ENCODE measurements around the gene CHAF1A. TPM values are rescaled to one million over a fixed set of nuclear protein-coding genes. Genes with fewer than 3 reads are reported as not detected.

Gene CHAF1A
- total and polyA plus RNA-seq, 2 experiments from 2014 or later: 113 to 125 TPM

DNA sequence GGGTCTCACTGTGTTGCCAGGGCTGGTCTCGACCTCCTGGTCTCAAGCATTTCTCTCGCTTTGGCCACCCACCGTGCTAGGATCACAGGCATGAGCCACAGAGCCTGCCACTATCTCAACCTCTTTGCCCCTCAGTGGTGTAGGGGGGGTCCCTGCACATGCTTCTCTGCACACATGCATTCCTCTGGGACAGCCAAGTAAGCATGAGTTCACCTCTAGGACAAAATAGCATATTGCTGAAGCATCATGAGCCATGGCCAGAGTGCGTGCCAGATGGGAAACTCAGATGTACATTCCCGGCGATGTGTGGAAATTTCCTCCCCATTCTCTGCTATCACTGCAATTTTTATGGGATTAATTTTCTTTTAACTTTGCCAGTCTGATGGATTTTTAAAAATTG, 23.1 kb downstream of the CHAF1A start:
- Mint-ChIP-seq H3K27me3 (ENCODE audit: insufficient read depth, low read depth, poor library complexity) (peaks cover 10% of the 10 kb centered on the region), H3K36me3 (ENCODE audit: low read depth) (peaks cover 85% of the 10 kb centered on the region), H3K4me1 (no peaks in the 10 kb centered on the region; the same call in 2 of the 3 replicates), H3K4me3 (no peak overlapping the region), H3K9me3 (no peaks in the 10 kb centered on the region), H3K27ac (no peak overlapping the region)
- no peak overlapping the region for H2AFZ ChIP-seq
- no peaks in the 10 kb centered on the region for H3K4me1 ChIP-seq (ENCODE audit: insufficient read depth)
- H4K20me1 ChIP-seq (replicated peaks; ENCODE audit: insufficient read depth): peaks cover 31% of the 10 kb centered on the region
- peaks cover 21% of the 10 kb centered on the region for H3K79me2 ChIP-seq (replicated peaks; ENCODE audit: insufficient read depth)
- H3K9me2 ChIP-seq (ENCODE audit: insufficient read depth): no peaks in the 10 kb centered on the region
- DNase-seq (ENCODE audit: low spot score) (no peak), ATAC-seq (no peak)
- TF ChIP-seq CREB1 (CRISPR knock-in tag; IDR thresholded peaks at IDR 0.05; ENCODE audit: low read depth) (no peak), STAT1 (IDR thresholded peaks at IDR 0.05; ENCODE audit: unreplicated experiment) (no peak), EZH2phosphoT487 (IDR thresholded peaks at IDR 0.05; ENCODE audit: unreplicated experiment) (no peak), ZNF114 (CRISPR knock-in tag; IDR thresholded peaks at IDR 0.05) (no peak), EZH2 (IDR thresholded peaks at IDR 0.05; ENCODE audit: low read depth, unreplicated experiment) (no peak), JUNB (IDR thresholded peaks at IDR 0.05; ENCODE audit: unreplicated experiment) (no peak)
- TF ChIP-seq, protein P1, sequence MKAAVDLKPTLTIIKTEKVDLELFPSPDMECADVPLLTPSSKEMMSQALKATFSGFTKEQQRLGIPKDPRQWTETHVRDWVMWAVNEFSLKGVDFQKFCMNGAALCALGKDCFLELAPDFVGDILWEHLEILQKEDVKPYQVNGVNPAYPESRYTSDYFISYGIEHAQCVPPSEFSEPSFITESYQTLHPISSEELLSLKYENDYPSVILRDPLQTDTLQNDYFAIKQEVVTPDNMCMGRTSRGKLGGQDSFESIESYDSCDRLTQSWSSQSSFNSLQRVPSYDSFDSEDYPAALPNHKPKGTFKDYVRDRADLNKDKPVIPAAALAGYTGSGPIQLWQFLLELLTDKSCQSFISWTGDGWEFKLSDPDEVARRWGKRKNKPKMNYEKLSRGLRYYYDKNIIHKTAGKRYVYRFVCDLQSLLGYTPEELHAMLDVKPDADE (IDR thresholded peaks at IDR 0.05): no peak
- no peak overlapping the region for H3K4me3 ChIP-seq
- H3K36me3 ChIP-seq (ENCODE audit: insufficient read depth): peaks cover 77% of the 10 kb centered on the region
- 0 out of 2 replicates have a peak overlapping the region, but pooled peaks have one; percentile 0 for H3K27ac ChIP-seq (ENCODE audit: low read depth)
- H3K27me3 ChIP-seq (ENCODE audit: insufficient read depth): no peaks in the 10 kb centered on the region
- peaks cover 20% of the 10 kb centered on the region for H3F3A ChIP-seq (replicated peaks; ENCODE audit: low read depth)
- H3K4me2 ChIP-seq: no peak overlapping the region

DNA sequence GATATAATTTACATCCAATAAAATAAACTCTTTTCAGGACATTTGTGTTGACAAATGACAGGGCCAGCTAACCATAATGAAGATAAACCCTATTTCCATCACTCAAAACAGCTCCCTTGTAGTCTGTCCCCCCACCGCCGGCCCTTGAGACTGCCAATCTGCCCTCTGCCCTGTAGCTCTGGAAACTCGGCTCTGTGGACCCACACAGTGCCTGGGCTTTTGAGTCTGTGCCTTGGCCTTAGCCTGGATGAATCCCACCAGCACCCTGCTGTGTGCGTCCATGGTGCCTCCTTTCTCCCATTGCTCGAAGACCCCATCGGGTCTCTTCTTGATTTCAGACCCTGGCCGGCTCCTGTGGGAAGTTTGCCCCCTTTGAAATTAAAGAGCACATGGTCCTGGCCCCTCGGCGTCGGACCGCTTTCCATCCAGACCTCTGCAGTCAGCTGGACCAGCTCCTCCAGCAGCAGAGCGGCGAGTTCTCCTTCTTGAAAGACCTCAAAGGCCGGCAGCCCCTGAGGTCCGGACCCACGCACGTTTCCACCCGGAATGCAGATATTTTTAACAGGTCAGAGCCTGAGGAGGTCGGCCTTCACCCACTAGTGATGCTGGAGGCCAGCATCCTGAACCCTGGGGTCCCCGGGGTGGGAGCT, 26.0 kb downstream of the CHAF1A start:
- Mint-ChIP-seq H3K4me3 (no peak overlapping the region), H3K27ac (no peak overlapping the region), H3K9me3 (no peaks in the 10 kb centered on the region), H3K27me3 (ENCODE audit: insufficient read depth, low read depth, poor library complexity) (peaks cover 9% of the 10 kb centered on the region), H3K36me3 (ENCODE audit: low read depth) (peaks cover 92% of the 10 kb centered on the region), H3K4me1 (no peaks in the 10 kb centered on the region; the same call in 2 of the 3 replicates)
- no peaks in the 10 kb centered on the region for H3K27me3 ChIP-seq (ENCODE audit: insufficient read depth)
- H3K27ac ChIP-seq (ENCODE audit: low read depth): peak overlapping the region; percentile 45; the same call in 1 of the 2 replicates
- no peak overlapping the region for H2AFZ ChIP-seq
- H4K20me1 ChIP-seq (replicated peaks; ENCODE audit: insufficient read depth): peaks cover 29% of the 10 kb centered on the region
- peaks cover 16% of the 10 kb centered on the region for H3F3A ChIP-seq (replicated peaks; ENCODE audit: low read depth)
- H3K4me3 ChIP-seq: no peak overlapping the region
- DNase-seq (ENCODE audit: low spot score) (no peak), ATAC-seq (no peak)
- no peaks in the 10 kb centered on the region for H3K9me2 ChIP-seq (ENCODE audit: insufficient read depth)
- no peak overlapping the region for H3K4me2 ChIP-seq
- H3K36me3 ChIP-seq (ENCODE audit: insufficient read depth): peaks cover 69% of the 10 kb centered on the region
- no peak for TF ChIP-seq ZNF331 (CRISPR knock-in tag; IDR thresholded peaks at IDR 0.05; ENCODE audit: low read depth)
- H3K79me2 ChIP-seq (replicated peaks; ENCODE audit: insufficient read depth): peaks cover 17% of the 10 kb centered on the region
- no peaks in the 10 kb centered on the region for H3K4me1 ChIP-seq (ENCODE audit: insufficient read depth)

DNA sequence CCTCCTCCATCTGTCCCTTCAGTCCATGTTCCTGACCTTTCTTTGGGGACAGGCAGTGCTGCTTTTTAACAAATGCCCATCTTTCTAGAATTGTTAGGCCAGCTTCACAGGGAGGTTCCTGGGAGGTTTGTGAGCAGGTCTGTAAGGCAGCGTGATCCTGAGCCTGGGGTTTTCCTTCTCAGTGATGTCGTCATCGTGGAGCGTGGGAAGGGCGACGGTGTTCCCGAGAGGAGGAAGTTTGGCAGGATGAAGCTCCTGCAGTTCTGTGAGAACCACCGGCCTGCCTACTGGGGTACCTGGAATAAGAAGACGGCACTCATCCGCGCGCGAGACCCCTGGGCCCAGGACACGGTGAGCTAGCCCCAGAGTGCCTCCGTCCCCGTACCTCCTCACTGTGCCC, 26.8 kb downstream of the CHAF1A start:
- Histone ChIP-seq H3F3A (replicated peaks; ENCODE audit: low read depth) (peaks cover 10% of the 10 kb centered on the region), H4K20me1 (replicated peaks; ENCODE audit: insufficient read depth) (peaks cover 23% of the 10 kb centered on the region), H3K4me1 (ENCODE audit: insufficient read depth) (no peaks in the 10 kb centered on the region), H3K27ac (ENCODE audit: low read depth) (no peak overlapping the region), H3K4me2 (no peak overlapping the region), H3K79me2 (replicated peaks; ENCODE audit: insufficient read depth) (peaks cover 25% of the 10 kb centered on the region), H2AFZ (no peak overlapping the region), H3K9me2 (ENCODE audit: insufficient read depth) (no peaks in the 10 kb centered on the region), H3K4me3 (no peak overlapping the region), H3K36me3 (ENCODE audit: insufficient read depth) (peaks cover 69% of the 10 kb centered on the region), H3K27me3 (ENCODE audit: insufficient read depth) (no peaks in the 10 kb centered on the region)
- H3K9me3 Mint-ChIP-seq: no peaks in the 10 kb centered on the region
- no peaks in the 10 kb centered on the region; the same call in 2 of the 3 replicates for H3K4me1 Mint-ChIP-seq
- H3K27me3 Mint-ChIP-seq (ENCODE audit: insufficient read depth, low read depth, poor library complexity): peaks cover 9% of the 10 kb centered on the region
- DNase-seq (ENCODE audit: low spot score) (no peak), ATAC-seq (no peak)
- peaks cover 92% of the 10 kb centered on the region for H3K36me3 Mint-ChIP-seq (ENCODE audit: low read depth)
- H3K4me3 Mint-ChIP-seq: no peak overlapping the region
- no peak overlapping the region for H3K27ac Mint-ChIP-seq
- TF ChIP-seq NANOG (IDR thresholded peaks at IDR 0.05; ENCODE audit: borderline replicate concordance): no peak
- TF ChIP-seq, protein P2, sequence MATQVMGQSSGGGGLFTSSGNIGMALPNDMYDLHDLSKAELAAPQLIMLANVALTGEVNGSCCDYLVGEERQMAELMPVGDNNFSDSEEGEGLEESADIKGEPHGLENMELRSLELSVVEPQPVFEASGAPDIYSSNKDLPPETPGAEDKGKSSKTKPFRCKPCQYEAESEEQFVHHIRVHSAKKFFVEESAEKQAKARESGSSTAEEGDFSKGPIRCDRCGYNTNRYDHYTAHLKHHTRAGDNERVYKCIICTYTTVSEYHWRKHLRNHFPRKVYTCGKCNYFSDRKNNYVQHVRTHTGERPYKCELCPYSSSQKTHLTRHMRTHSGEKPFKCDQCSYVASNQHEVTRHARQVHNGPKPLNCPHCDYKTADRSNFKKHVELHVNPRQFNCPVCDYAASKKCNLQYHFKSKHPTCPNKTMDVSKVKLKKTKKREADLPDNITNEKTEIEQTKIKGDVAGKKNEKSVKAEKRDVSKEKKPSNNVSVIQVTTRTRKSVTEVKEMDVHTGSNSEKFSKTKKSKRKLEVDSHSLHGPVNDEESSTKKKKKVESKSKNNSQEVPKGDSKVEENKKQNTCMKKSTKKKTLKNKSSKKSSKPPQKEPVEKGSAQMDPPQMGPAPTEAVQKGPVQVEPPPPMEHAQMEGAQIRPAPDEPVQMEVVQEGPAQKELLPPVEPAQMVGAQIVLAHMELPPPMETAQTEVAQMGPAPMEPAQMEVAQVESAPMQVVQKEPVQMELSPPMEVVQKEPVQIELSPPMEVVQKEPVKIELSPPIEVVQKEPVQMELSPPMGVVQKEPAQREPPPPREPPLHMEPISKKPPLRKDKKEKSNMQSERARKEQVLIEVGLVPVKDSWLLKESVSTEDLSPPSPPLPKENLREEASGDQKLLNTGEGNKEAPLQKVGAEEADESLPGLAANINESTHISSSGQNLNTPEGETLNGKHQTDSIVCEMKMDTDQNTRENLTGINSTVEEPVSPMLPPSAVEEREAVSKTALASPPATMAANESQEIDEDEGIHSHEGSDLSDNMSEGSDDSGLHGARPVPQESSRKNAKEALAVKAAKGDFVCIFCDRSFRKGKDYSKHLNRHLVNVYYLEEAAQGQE (IDR thresholded peaks at IDR 0.05; ENCODE audit: unreplicated experiment): no peak
- no peak for TF ChIP-seq EZH2phosphoT487 (IDR thresholded peaks at IDR 0.05; ENCODE audit: unreplicated experiment)
- no peak for TF ChIP-seq JUNB (IDR thresholded peaks at IDR 0.05; ENCODE audit: unreplicated experiment)
- TF ChIP-seq CREB1 (CRISPR knock-in tag; IDR thresholded peaks at IDR 0.05; ENCODE audit: low read depth): no peak
- no peak for TF ChIP-seq ZNF331 (CRISPR knock-in tag; IDR thresholded peaks at IDR 0.05; ENCODE audit: low read depth)
- TF ChIP-seq, protein P1 (IDR thresholded peaks at IDR 0.05): no peak

Data from GM23338 (cell line).